ENCODE data around the gene FAHD2A.

GRCh38 chr2:95381212-95382191 is 21.0 kb upstream of the FAHD2A start:
- TF ChIP-seq POLR2A (IDR thresholded peaks at IDR 0.05): no peak
- TF ChIP-seq, protein P1, sequence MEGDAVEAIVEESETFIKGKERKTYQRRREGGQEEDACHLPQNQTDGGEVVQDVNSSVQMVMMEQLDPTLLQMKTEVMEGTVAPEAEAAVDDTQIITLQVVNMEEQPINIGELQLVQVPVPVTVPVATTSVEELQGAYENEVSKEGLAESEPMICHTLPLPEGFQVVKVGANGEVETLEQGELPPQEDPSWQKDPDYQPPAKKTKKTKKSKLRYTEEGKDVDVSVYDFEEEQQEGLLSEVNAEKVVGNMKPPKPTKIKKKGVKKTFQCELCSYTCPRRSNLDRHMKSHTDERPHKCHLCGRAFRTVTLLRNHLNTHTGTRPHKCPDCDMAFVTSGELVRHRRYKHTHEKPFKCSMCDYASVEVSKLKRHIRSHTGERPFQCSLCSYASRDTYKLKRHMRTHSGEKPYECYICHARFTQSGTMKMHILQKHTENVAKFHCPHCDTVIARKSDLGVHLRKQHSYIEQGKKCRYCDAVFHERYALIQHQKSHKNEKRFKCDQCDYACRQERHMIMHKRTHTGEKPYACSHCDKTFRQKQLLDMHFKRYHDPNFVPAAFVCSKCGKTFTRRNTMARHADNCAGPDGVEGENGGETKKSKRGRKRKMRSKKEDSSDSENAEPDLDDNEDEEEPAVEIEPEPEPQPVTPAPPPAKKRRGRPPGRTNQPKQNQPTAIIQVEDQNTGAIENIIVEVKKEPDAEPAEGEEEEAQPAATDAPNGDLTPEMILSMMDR (IDR thresholded peaks at IDR 0.05): no peak
